Liver (tissue), 3 donors: Measurements from ENCODE around the gene SLC6A3.

Experiments used
- EGR1 ChIP-seq, 2 donors: IDR thresholded peaks; 2 replicates each; pipeline ENCODE4 v1.6.1; 2016 to 2018; ENCODE audit warnings: antibody characterized with exemption in 2 of 2, low read depth in 2 of 2
- FOXA1 ChIP-seq: IDR thresholded peaks from 2 replicates; pipeline ENCODE4 v1.6.1; 2016; ENCODE audit warnings: antibody characterized with exemption
- GABPA ChIP-seq, 2 donors: IDR thresholded peaks in 1 of 2; conservative IDR thresholded peaks in 1 of 2; 2 replicates each; pipeline ENCODE4 v1.6.1; 2016; ENCODE audit warnings: antibody characterized with exemption in 2 of 2, mild to moderate bottlenecking in 1 of 2, moderate library complexity in 1 of 2
- JUND ChIP-seq, 2 donors: IDR thresholded peaks; 2 replicates each; pipeline ENCODE4 v1.6.1; 2016; ENCODE audit warnings: antibody characterized with exemption in 2 of 2
- RXRA ChIP-seq, 2 donors: IDR thresholded peaks; 2 replicates each; pipeline ENCODE4 v1.6.1; 2017 to 2018; ENCODE audit warnings: antibody characterized with exemption in 2 of 2, mild to moderate bottlenecking in 1 of 2
- TAF1 ChIP-seq: conservative IDR thresholded peaks from 2 replicates; pipeline ENCODE4 v1.6.1; 2016; ENCODE audit warnings: antibody characterized with exemption, mild to moderate bottlenecking
- YY1 ChIP-seq: IDR thresholded peaks from 2 replicates; pipeline ENCODE4 v1.6.1; 2016; ENCODE audit warnings: antibody characterized with exemption, mild to moderate bottlenecking
- TF ChIP-seq, protein P1 (sequence below): fragments of 150-350 bp; IDR thresholded peaks from 2 replicates; pipeline ENCODE4 v1.5.1; 2017; ENCODE audit warnings: improper control_type of control experiment, low read depth, low read length; ENCODE audit not compliant: missing input control
- TF ChIP-seq, protein P2 (sequence below): IDR thresholded peaks from 2 replicates; pipeline ENCODE4 v1.6.1; 2016; ENCODE audit warnings: antibody characterized with exemption
- TF ChIP-seq, protein P3 (sequence below): IDR thresholded peaks from 2 replicates; pipeline ENCODE4 v1.6.1; 2016; ENCODE audit warnings: antibody characterized with exemption
- TF ChIP-seq, protein P4 (sequence below): IDR thresholded peaks from 2 replicates; pipeline ENCODE4 v1.6.1; 2016; ENCODE audit warnings: antibody characterized with exemption, mild to moderate bottlenecking
- TF ChIP-seq, protein P5 (sequence below): IDR thresholded peaks from 2 replicates; pipeline ENCODE4 v1.6.1; 2016; ENCODE audit warnings: antibody characterized with exemption
- donor health status: healthy.
- donor health status: healthy.

DNA sequence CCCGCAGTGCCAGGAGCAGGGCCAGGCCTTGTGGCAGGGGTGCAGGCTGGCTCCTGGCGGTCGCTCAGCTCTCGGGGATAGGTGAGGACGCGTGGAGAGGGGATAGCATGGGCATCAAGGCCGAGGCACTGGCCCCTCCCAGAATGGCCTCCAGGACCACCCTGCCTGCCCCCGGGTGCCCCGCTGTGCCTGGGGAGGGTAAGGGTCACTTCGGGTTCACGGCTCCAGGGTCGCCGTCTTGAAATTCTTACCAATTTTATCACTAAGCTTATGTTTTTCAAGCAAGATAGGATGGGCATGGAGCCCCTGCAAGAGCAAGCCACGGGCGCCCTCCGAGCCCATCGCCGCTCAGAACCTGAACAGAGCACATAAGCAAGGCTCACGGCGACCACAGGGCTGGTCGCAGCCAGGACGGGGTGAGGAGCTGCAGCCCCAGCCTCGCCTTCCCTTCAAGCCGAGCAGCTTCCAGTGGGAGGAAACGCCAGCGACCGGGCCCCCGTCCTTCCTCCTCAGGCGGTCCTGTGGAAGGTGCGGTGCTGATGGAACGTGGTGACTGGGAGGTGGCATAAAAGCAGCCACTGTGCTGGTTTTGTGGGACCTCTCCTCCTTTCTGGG is 86.1 kb downstream of the SLC6A3 start:
- TF ChIP-seq, protein P1, sequence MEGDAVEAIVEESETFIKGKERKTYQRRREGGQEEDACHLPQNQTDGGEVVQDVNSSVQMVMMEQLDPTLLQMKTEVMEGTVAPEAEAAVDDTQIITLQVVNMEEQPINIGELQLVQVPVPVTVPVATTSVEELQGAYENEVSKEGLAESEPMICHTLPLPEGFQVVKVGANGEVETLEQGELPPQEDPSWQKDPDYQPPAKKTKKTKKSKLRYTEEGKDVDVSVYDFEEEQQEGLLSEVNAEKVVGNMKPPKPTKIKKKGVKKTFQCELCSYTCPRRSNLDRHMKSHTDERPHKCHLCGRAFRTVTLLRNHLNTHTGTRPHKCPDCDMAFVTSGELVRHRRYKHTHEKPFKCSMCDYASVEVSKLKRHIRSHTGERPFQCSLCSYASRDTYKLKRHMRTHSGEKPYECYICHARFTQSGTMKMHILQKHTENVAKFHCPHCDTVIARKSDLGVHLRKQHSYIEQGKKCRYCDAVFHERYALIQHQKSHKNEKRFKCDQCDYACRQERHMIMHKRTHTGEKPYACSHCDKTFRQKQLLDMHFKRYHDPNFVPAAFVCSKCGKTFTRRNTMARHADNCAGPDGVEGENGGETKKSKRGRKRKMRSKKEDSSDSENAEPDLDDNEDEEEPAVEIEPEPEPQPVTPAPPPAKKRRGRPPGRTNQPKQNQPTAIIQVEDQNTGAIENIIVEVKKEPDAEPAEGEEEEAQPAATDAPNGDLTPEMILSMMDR, result no peak
- TF ChIP-seq YY1 (no peak), TAF1 (no peak), EGR1 (IDR thresholded peaks at IDR 0.05; ENCODE audit: low read depth in 2 of 2) (no peak), GABPA (IDR thresholded peaks at IDR 0.05 in 1 of 2, conservative IDR thresholded peaks at IDR 0.05 in 1 of 2) (no peak), JUND (IDR thresholded peaks at IDR 0.05) (no peak), FOXA1 (no peak), RXRA (IDR thresholded peaks at IDR 0.05) (no peak)
- TF ChIP-seq, protein P2, sequence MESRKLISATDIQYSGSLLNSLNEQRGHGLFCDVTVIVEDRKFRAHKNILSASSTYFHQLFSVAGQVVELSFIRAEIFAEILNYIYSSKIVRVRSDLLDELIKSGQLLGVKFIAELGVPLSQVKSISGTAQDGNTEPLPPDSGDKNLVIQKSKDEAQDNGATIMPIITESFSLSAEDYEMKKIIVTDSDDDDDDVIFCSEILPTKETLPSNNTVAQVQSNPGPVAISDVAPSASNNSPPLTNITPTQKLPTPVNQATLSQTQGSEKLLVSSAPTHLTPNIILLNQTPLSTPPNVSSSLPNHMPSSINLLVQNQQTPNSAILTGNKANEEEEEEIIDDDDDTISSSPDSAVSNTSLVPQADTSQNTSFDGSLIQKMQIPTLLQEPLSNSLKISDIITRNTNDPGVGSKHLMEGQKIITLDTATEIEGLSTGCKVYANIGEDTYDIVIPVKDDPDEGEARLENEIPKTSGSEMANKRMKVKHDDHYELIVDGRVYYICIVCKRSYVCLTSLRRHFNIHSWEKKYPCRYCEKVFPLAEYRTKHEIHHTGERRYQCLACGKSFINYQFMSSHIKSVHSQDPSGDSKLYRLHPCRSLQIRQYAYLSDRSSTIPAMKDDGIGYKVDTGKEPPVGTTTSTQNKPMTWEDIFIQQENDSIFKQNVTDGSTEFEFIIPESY, result no peak
- TF ChIP-seq, protein P3, sequence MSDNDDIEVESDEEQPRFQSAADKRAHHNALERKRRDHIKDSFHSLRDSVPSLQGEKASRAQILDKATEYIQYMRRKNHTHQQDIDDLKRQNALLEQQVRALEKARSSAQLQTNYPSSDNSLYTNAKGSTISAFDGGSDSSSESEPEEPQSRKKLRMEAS, result no peak
- TF ChIP-seq, protein P4, sequence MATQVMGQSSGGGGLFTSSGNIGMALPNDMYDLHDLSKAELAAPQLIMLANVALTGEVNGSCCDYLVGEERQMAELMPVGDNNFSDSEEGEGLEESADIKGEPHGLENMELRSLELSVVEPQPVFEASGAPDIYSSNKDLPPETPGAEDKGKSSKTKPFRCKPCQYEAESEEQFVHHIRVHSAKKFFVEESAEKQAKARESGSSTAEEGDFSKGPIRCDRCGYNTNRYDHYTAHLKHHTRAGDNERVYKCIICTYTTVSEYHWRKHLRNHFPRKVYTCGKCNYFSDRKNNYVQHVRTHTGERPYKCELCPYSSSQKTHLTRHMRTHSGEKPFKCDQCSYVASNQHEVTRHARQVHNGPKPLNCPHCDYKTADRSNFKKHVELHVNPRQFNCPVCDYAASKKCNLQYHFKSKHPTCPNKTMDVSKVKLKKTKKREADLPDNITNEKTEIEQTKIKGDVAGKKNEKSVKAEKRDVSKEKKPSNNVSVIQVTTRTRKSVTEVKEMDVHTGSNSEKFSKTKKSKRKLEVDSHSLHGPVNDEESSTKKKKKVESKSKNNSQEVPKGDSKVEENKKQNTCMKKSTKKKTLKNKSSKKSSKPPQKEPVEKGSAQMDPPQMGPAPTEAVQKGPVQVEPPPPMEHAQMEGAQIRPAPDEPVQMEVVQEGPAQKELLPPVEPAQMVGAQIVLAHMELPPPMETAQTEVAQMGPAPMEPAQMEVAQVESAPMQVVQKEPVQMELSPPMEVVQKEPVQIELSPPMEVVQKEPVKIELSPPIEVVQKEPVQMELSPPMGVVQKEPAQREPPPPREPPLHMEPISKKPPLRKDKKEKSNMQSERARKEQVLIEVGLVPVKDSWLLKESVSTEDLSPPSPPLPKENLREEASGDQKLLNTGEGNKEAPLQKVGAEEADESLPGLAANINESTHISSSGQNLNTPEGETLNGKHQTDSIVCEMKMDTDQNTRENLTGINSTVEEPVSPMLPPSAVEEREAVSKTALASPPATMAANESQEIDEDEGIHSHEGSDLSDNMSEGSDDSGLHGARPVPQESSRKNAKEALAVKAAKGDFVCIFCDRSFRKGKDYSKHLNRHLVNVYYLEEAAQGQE, result no peak
- TF ChIP-seq, protein P5, sequence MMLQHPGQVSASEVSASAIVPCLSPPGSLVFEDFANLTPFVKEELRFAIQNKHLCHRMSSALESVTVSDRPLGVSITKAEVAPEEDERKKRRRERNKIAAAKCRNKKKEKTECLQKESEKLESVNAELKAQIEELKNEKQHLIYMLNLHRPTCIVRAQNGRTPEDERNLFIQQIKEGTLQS, result no peak
